IMR-90 (cell line): ENCODE data around the gene MYO9A. TPM values are rescaled to one million over a fixed set of nuclear protein-coding genes. Genes with fewer than 3 reads are reported as not detected.

Experiments
- ATAC-seq: fragments of 200-7000 bp; cut with Tn5 transposase; 2 replicates; pipeline ENCODE4 v1.9.1; 2020; ENCODE audit warnings: low read depth, mild to moderate bottlenecking, moderate library complexity
- BruUV-seq: library from RNA; stranded (reverse); fragments of 400-500 nt; replicated peaks from 2 replicates; lab custom pipeline; 2021; lab: Mats Ljungman, UMichigan
- CTCF ChIA-PET: fragments of 300-600 bp; formaldehyde crosslinking; extraction: SDS; loops from one replicate; lab custom pipeline; 2021; ENCODE audit warnings: antibody characterized with exemption; lab: Yijun Ruan, JAX
- POLR2A ChIA-PET: fragments of 300-600 bp; sonication (Branson Sonifier 250); formaldehyde crosslinking; loops from one replicate; lab custom pipeline; 2022; ENCODE audit warnings: antibody characterized with exemption; ENCODE audit not compliant: unreplicated experiment; lab: Charles Lee
- DNase-seq: peaks from one replicate; pipeline ENCODE4 v3.0.0; 2013
- H2AFZ ChIP-seq: replicated peaks from 2 replicates; pipeline ENCODE3; 2013; ENCODE audit warnings: low read length, mild to moderate bottlenecking; ENCODE audit not compliant: poor library complexity
- H2AK5ac ChIP-seq: 2 replicates; pipeline ENCODE4 v1.6.1; 2013; ENCODE audit warnings: low read depth, low read length, inconsistent platforms
- H2AK9ac ChIP-seq: replicated peaks from 2 replicates; pipeline ENCODE3; 2013; ENCODE audit warnings: mild to moderate bottlenecking, low read depth, low read length, moderate library complexity; ENCODE audit not compliant: poor library complexity
- H2BK120ac ChIP-seq: 2 replicates; pipeline ENCODE4 v1.6.1; 2013; ENCODE audit warnings: low read depth, low read length, inconsistent platforms
- H2BK15ac ChIP-seq: 3 replicates; pipeline ENCODE4 v1.6.1; 2013; ENCODE audit warnings: low read depth, low read length, inconsistent platforms
- H2BK20ac ChIP-seq: 2 replicates; pipeline ENCODE4 v1.6.1; 2013; ENCODE audit warnings: low read depth, mild to moderate bottlenecking, inconsistent platforms, low read length, moderate library complexity
- H2BK5ac ChIP-seq: 2 replicates; pipeline ENCODE4 v1.6.1; 2013; ENCODE audit warnings: mild to moderate bottlenecking, low read depth, low read length, inconsistent platforms; ENCODE audit not compliant: poor library complexity, severe bottlenecking
- H3K14ac ChIP-seq: replicated peaks from 2 replicates; pipeline ENCODE4 v1.6.1; 2013; ENCODE audit warnings: low read depth, low read length, inconsistent platforms
- H3K18ac ChIP-seq: 2 replicates; pipeline ENCODE4 v1.6.1; 2013; ENCODE audit warnings: low read depth, low read length, control low read depth
- H3K23ac ChIP-seq: 2 replicates; pipeline ENCODE4 v1.6.1; 2013; ENCODE audit warnings: low read depth, low read length, inconsistent platforms
- H3K27ac ChIP-seq: 2 replicates; pipeline ENCODE4 v1.5.1; 2013; ENCODE audit warnings: mild to moderate bottlenecking, control low read depth, low read length; ENCODE audit not compliant: insufficient read depth
- H3K27me3 ChIP-seq: 2 replicates; pipeline ENCODE4 v1.6.1; 2013; ENCODE audit warnings: low read length; ENCODE audit not compliant: control insufficient read depth, insufficient read depth
- H3K36me3 ChIP-seq: 2 replicates; pipeline ENCODE4 v1.6.1; 2013; ENCODE audit warnings: low read length, mixed read lengths; ENCODE audit not compliant: control insufficient read depth, insufficient read depth
- H3K4ac ChIP-seq: 2 replicates; pipeline ENCODE4 v1.6.1; 2013; ENCODE audit warnings: low read depth, low read length, inconsistent platforms
- H3K4me1 ChIP-seq: 2 replicates; pipeline ENCODE4 v1.6.1; 2013; ENCODE audit warnings: low read length, mixed read lengths; ENCODE audit not compliant: control insufficient read depth, insufficient read depth
- H3K4me2 ChIP-seq: 2 replicates; pipeline ENCODE4 v1.6.1; 2013; ENCODE audit warnings: low read depth, mild to moderate bottlenecking, control low read depth, low read length, moderate library complexity
- H3K4me3 ChIP-seq: 2 replicates; pipeline ENCODE4 v1.5.1; 2013; ENCODE audit warnings: low read depth, mild to moderate bottlenecking, control low read depth, low read length, moderate library complexity; ENCODE audit not compliant: insufficient read depth
- H3K56ac ChIP-seq: 2 replicates; pipeline ENCODE4 v1.6.1; 2013; ENCODE audit warnings: low read length, inconsistent platforms; ENCODE audit not compliant: insufficient read depth; ENCODE audit errors: extremely low read depth
- H3K79me1 ChIP-seq, 2 experiments: 2 replicates each; pipeline ENCODE4 v1.6.1; 2013; ENCODE audit warnings: low read length in 2 of 2, inconsistent platforms in 1 of 2, low read depth in 1 of 2
- H3K9ac ChIP-seq: 2 replicates; pipeline ENCODE4 v1.6.1; 2013; ENCODE audit warnings: low read depth, low read length, control low read depth
- H3K9me1 ChIP-seq: 2 replicates; pipeline ENCODE4 v1.6.1; 2013; ENCODE audit warnings: low read length, inconsistent platforms; ENCODE audit not compliant: insufficient read depth
- H3K9me3 ChIP-seq: 2 replicates; pipeline ENCODE4 v1.6.1; 2013; ENCODE audit warnings: low read length; ENCODE audit not compliant: control insufficient read depth, insufficient read depth
- H4K20me1 ChIP-seq: 2 replicates; pipeline ENCODE4 v1.6.1; 2013; ENCODE audit warnings: low read length, inconsistent platforms; ENCODE audit not compliant: insufficient read depth
- H4K5ac ChIP-seq: 2 replicates; pipeline ENCODE4 v1.6.1; 2013; ENCODE audit warnings: mild to moderate bottlenecking, low read depth, low read length, control low read depth
- H4K8ac ChIP-seq, 2 experiments: 2 replicates each; pipeline ENCODE4 v1.6.1; 2013; ENCODE audit warnings: low read depth in 2 of 2, low read length in 2 of 2, control low read depth in 1 of 2, inconsistent platforms in 1 of 2
- H4K91ac ChIP-seq: 2 replicates; pipeline ENCODE4 v1.6.1; 2013; ENCODE audit warnings: low read depth, low read length, inconsistent platforms; ENCODE audit not compliant: insufficient read depth
- BHLHE40 ChIP-seq: fragments of 150-350 bp; IDR thresholded peaks from 2 replicates; pipeline ENCODE4 v1.6.1; 2016; ENCODE audit warnings: mild to moderate bottlenecking, low read depth, low read length
- CHD1 ChIP-seq: IDR thresholded peaks from 2 replicates; pipeline ENCODE4 v1.6.1; 2012; ENCODE audit warnings: low read depth, low read length, improper control_type of control experiment
- FOS ChIP-seq: fragments of 150-350 bp; IDR thresholded peaks from 2 replicates; pipeline ENCODE4 v1.6.1; 2016; ENCODE audit warnings: low read depth, low read length
- MAFK ChIP-seq: IDR thresholded peaks from 2 replicates; pipeline ENCODE4 v1.6.1; 2012; ENCODE audit warnings: low read depth, low read length, improper control_type of control experiment
- MXI1 ChIP-seq: IDR thresholded peaks from 2 replicates; pipeline ENCODE4 v1.6.1; 2012; ENCODE audit warnings: low read depth, mild to moderate bottlenecking, low read length, moderate library complexity, borderline replicate concordance
- NFE2L2 ChIP-seq: fragments of 150-350 bp; IDR thresholded peaks from 2 replicates; pipeline ENCODE4 v1.6.1; 2016; ENCODE audit warnings: low read depth, mild to moderate bottlenecking, low read length
- POLR2A ChIP-seq: IDR thresholded peaks from 2 replicates; pipeline ENCODE4 v1.6.1; 2012; ENCODE audit warnings: mild to moderate bottlenecking, low read depth, low read length
- RCOR1 ChIP-seq: IDR thresholded peaks from 2 replicates; pipeline ENCODE4 v1.6.1; 2012; ENCODE audit warnings: mild to moderate bottlenecking, low read length, improper control_type of control experiment; ENCODE audit not compliant: insufficient replicate concordance
- RFX5 ChIP-seq: IDR thresholded peaks from 2 replicates; pipeline ENCODE4 v1.8.0; 2012; ENCODE audit warnings: low read depth, mild to moderate bottlenecking, low read length, moderate library complexity
- SMC3 ChIP-seq: fragments of 150-350 bp; IDR thresholded peaks from 2 replicates; pipeline ENCODE4 v1.6.1; 2016; ENCODE audit warnings: low read depth, mild to moderate bottlenecking, antibody characterized with exemption, low read length, moderate library complexity
- WGBS, 2 experiments: methylation state at CpG; one replicate each; pipeline versions ENCODE4 v1.1.5 to v1.1.7; 2013; ENCODE audit warnings: missing lambda C conversion rate in 2 of 2; ENCODE audit not compliant: insufficient read length in 1 of 2; ENCODE audit errors: extremely low coverage in 2 of 2; 5-methylcytosine and 5-hydroxymethylcytosine counted together
- dilution Hi-C: fragments of 300-500 bp; cut with HindIII; formaldehyde crosslinking; loops from one replicate; pipeline ENCODE4 v1.14.3; 2018; ENCODE audit warnings: low sequenced_read_pairs; ENCODE audit not compliant: unreplicated experiment
- in situ Hi-C: fragments of 300-500 bp; cut with MboI; formaldehyde crosslinking; loops from 3 replicates; pipeline ENCODE4 v1.14.3; 2019; ENCODE audit warnings: low sequenced_read_pairs, inconsistent platforms, mixed read lengths
- intact Hi-C: fragments of 100-400 bp; cut with micrococcal nuclease; formaldehyde crosslinking; loops from 2 replicates; pipeline ENCODE4 v1.10.0; 2022
- polyA plus RNA-seq, 3 experiments: library from polyadenylated mRNA; depleted of rRNA; stranded (reverse); fragments of >200 nt; gene quantifications; 2 replicates each; pipeline ENCODE4 v1.2.3, GENCODE V29; 2012; ENCODE audit warnings: low replicate concordance in 1 of 3
- total RNA-seq: library from RNA; depleted of rRNA; stranded (reverse); fragments of >200 nt; gene quantifications from 2 replicates; pipeline ENCODE4 v1.2.3, GENCODE V29; 2012
- TF ChIP-seq, protein P1 (sequence below): fragments of 150-350 bp; IDR thresholded peaks from 2 replicates; pipeline ENCODE4 v1.6.1; 2017; ENCODE audit warnings: mild to moderate bottlenecking, antibody characterized with exemption, low read length, low read depth
- TF ChIP-seq, protein P2 (sequence below): fragments of 150-350 bp; IDR thresholded peaks from 2 replicates; pipeline ENCODE4 v1.6.1; 2016; ENCODE audit warnings: low read depth, mild to moderate bottlenecking, low read length, moderate library complexity, borderline replicate concordance

Gene MYO9A
- total and polyA plus RNA-seq, 2 of the 4 experiments (the other 2 are of a cell fraction), result 6.0 to 49.5 TPM

DNA sequence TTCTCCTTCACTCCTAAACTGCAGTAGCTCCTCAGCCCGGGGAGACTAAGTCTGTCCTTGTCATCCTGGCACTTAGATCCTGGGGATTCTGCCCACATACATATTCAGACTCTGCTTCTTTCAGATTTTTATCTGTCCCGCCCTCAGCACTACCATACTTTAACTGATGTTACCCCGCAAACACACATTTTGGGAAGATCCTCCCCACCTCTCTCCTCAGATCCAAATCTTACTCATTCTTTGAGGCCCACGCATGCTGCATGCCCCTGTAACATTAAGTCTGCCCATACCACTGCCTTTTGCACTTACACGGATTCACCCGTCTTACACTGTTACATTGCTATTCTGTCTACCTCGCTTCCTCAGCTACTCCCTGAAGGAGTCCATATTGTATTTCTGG is 36.4 kb upstream of the MYO9A start:
- no peak for TF ChIP-seq MAFK
- no peak for TF ChIP-seq RFX5
- TF ChIP-seq MXI1, result no peak
- TF ChIP-seq NFE2L2, result no peak
- TF ChIP-seq RCOR1, result no peak
- TF ChIP-seq, protein P1, sequence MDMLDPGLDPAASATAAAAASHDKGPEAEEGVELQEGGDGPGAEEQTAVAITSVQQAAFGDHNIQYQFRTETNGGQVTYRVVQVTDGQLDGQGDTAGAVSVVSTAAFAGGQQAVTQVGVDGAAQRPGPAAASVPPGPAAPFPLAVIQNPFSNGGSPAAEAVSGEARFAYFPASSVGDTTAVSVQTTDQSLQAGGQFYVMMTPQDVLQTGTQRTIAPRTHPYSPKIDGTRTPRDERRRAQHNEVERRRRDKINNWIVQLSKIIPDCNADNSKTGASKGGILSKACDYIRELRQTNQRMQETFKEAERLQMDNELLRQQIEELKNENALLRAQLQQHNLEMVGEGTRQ, result no peak
- no peak for TF ChIP-seq SMC3
- TF ChIP-seq, protein P2, sequence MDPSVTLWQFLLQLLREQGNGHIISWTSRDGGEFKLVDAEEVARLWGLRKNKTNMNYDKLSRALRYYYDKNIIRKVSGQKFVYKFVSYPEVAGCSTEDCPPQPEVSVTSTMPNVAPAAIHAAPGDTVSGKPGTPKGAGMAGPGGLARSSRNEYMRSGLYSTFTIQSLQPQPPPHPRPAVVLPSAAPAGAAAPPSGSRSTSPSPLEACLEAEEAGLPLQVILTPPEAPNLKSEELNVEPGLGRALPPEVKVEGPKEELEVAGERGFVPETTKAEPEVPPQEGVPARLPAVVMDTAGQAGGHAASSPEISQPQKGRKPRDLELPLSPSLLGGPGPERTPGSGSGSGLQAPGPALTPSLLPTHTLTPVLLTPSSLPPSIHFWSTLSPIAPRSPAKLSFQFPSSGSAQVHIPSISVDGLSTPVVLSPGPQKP, result no peak
- no peak for TF ChIP-seq CHD1
- no peak for TF ChIP-seq POLR2A
- no peak for TF ChIP-seq FOS
- TF ChIP-seq BHLHE40, result no peak
- Histone ChIP-seq H2BK120ac (no peak overlapping the region), H3K14ac (no peak overlapping the region), H2AFZ (no peak overlapping the region), H3K36me3 (no peaks in the 10 kb centered on the region), H2AK5ac (no peak overlapping the region), H3K9me3 (no peaks in the 10 kb centered on the region), H3K27me3 (no peaks in the 10 kb centered on the region), H3K4me3 (no peak overlapping the region), H3K18ac (no peak overlapping the region), H2BK15ac (no peak overlapping the region), H2BK20ac (no peak overlapping the region), H3K27ac (no peak overlapping the region), H3K4me1 (peaks cover 8% of the 10 kb centered on the region; the same call in 1 of the 2 replicates), H3K79me1 (no peaks in the 10 kb centered on the region), H4K20me1 (no peaks in the 10 kb centered on the region), H3K56ac (no peak overlapping the region), H3K9me1 (no peaks in the 10 kb centered on the region), H3K9ac (no peak overlapping the region), H3K4ac (no peak overlapping the region), H3K4me2 (no peak overlapping the region), H3K23ac (no peak overlapping the region), H2AK9ac (no peak overlapping the region), H2BK5ac (no peak overlapping the region), H4K5ac (no peak overlapping the region), H4K8ac (no peak overlapping the region), H4K91ac (no peak overlapping the region)
- CTCF ChIA-PET, result interaction anchor here (0.9 kb wide), 1 partner anchor 374 kb away, joined by 6 read pairs; no protein-coding TSS in a partner anchor
- ATAC-seq, result no peak
- POLR2A ChIA-PET, result interaction anchor here (0.6 kb wide), 1 partner anchor 25 kb away, joined by 6 read pairs; no protein-coding TSS in a partner anchor
- 88% methylated on average over 3 of the region's 7 CpGs; no CpG with 5 or more reads in 1 of the 2 experiments for WGBS, 2 experiments
- in situ Hi-C loops (loop anchor here (10.0 kb wide), 1 partner anchor 700 kb away; no protein-coding TSS in a partner anchor), dilution Hi-C loops (no loop called here), intact Hi-C loops (loop anchor here (10.0 kb wide), 1 partner anchor 310 kb away; no protein-coding TSS in a partner anchor)
- no peak for DNase-seq
- no TSS peak for BruUV-seq
